Activated CD4-positive, alpha-beta T cell treated with anti-CD3 and anti-CD28 coated beads, Interleukin-2, amount 50 U/mL, for 24 hours (primary cell): ENCODE results near the gene ASTN2.

Experiments
- DNase-seq, 2 donors: peaks; one replicate each; pipeline ENCODE4 v3.0.0-alpha.2; 2020; ENCODE audit warnings: low read depth in 1 of 2, low spot score in 1 of 2

Gene ASTN2

DNA sequence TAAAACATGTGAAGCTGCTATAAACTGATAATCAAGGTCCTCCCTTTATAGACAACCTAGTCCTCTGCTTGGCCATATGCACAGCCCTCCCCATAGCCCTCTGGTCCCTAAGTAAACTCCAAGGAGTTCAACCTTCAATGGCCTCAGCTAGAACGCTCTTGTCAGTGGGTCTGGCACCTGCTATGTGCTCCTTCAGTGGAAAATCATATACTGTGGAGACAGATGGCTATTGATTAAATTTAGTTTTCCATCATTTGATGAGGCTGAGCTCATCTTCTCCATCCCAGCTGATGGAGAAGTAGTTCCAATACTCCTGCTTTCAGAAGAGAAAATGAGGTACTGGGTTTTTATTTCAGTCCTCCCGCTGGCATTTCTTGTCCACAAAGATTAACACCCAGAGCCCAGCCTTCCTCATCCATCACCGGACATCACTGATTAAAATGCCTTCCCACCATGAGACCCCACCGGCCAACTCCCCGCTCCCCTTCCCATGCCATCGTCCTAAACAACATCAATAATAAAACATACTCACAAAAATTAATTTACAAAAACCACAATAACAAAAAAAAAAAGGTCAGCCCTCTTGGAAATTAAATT lies 593.1 kb downstream of the ASTN2 start:
- DNase-seq: no peak

DNA sequence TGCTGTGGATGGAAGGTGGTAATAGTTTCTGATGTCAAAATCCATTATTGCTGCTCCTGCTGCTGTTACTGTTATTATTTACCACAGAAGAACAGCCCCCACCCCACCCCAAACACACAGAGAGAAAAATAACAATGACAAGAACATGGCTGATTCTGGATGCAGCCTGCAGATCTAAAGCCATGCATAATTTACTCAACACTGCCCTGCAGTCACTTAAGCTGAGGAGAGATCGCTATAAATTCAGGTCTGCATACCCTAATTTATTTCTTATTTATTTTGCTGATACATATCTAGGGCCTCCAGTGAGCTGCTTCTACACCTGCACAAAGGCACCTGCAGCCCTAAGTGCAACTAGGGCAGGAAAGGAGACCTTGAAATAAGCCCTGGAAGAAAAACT lies 595.7 kb downstream of the ASTN2 start:
- DNase-seq: no peak

DNA sequence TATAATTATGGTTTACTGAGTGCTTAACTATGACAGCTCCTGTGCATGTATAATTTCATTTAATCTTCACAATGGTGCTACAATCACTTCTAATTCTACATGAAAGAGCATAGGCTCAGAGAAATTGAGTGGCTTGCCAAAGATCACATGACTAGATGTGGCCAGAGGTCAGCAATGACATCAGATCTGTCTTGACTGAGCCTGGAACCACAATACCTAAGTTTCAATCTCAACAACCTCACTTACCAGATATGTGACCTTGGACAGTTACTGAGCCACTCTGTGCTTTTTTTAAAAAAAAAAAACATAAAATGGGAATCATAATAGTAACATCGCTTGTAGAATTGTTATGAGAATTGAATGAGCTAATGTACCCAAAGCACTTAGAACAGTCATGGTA lies 597.1 kb downstream of the ASTN2 start:
- no peak for DNase-seq

DNA sequence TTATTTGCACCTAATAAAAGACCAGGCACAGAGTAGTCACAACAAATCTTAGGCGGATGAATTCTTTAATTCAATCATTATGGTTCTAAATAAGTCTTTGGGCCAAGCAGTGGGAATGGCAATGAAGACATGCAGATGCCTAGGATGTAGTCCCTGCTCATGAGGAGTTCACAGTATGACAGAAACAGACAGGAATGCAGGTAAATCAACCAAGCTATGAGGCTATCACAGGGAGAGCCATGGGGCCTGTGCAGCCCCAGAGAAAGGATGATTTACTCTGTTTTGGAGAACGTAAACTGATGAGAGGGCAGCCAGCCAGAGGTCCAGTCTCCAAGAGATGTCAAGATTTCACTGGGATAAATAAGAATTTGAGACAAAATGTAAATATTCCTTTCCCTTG lies 598.4 kb downstream of the ASTN2 start:
- no peak for DNase-seq

DNA sequence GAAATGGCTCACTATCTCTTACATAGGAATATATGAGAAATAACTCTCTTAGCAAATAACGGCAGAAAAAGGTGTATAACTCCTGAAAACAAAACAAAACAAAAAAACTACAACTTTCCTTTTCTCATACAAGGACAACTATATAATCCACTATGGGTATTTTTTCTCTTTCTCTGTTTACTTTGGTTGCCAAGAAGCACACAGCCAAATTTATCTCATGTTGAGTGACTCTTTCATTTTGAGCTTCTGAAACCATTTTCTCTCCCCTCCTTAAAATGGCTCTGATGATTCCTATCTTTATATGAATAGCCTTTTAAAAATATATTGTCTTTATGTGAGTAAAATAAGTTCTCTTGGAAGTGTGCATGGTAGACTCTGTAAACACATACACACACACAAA lies 599.0 kb downstream of the ASTN2 start:
- DNase-seq: no peak

DNA sequence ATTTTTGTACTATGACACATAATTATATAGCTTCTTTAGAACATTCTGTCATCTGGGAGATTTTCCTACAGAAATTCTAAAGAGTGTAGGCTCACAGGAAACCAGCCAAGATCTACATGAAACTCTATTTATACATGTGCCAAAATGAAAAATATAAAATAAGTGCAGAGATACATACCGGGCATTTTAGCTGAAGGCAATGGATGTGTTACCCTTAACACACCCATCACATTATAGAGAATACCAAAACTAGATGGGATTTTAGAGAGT lies 601.9 kb downstream of the ASTN2 start:
- DNase-seq: no peak

DNA sequence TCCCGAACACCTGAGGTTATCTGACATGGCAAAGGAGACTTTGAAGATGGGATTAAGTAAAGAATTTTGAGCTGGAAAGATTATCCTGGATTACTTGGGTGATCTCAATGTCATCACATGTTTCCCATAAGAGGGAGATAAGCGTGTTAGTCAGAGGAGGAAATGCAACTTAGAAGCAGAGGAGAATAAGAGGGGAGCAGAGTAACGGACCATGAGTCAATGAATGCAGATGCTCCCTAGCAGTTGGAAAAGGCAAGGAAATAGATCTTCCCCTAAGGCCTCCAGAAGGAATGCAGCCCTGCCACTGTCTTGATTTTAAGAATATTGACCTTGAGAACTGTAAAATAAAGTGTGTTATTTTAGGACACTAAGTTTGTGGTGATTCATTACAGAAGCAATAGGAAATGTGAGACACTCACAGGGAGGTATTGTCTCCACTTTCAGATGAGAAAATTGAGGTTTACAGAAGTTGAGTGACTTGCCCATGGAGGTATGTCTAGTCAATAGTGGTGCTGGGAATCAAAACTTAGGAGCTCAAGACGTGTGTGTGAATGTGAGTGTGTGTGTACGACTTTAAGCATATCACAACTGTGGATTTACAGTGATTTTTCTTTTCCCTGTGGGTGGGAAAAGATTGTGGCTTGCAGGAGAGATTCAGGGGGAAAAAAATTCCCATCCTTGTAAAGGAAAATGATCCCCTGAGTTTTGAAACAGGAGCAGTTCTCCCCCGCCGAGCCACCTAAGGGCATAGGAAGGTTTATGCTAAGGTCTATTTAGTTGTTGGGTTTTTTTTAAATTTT lies 602.4 kb downstream of the ASTN2 start:
- DNase-seq: no peak

DNA sequence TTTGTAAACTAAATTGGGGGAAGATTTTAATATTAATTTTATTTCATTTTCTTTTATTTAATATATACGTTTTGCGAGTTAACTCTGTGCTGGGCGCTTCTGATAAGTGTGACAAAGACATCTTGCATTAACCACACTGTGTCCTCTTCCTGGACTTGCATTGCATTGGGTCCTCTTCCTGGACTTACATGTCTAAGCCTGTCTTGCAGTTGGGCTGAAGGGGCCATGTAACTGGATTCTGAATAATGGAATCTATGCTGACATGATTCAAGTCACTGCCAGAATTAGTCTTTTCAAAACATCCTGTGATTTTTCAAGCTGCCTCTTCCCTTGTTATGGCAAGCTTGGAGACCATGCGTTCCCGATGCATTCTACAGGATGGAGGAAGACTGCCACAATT lies 605.2 kb downstream of the ASTN2 start:
- DNase-seq: no peak

DNA sequence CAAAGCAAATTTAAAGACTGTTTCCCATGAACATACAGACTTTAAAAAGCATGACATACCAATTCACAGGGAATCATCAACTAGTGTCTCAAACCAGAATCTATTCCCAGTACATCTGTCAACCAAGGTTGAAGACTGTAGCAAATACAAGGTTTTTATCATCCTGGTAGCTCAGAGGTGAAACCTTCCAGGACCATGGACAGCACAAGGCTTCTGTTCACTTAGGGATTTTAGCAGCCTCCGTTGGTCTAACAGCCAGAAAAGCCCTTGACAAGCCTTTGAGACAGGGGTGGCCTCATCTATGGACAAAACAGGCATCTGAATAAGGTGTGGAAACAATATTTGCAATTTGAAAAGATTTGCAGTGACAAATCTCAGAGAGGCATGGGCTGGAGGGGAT lies 608.8 kb downstream of the ASTN2 start:
- no peak for DNase-seq

DNA sequence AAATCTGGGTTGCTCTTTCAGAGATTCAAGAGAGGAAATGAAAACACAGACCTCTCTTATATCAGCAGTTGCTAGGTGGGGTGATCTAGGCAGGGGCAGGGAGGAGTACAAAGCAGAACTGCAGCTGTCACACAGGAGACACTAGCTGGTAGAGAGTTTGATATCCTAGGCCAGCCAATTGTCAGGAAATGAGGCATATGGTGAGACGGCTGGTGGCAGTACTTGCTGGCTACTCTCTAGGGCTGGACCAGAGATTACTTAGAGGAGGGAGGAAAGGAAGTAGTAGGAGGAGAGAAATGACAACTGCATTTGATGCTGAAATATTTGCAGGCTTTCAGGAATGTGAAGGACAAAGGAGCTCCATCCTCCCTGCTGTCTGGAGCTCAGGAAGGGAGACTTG lies 614.0 kb downstream of the ASTN2 start:
- no peak for DNase-seq

DNA sequence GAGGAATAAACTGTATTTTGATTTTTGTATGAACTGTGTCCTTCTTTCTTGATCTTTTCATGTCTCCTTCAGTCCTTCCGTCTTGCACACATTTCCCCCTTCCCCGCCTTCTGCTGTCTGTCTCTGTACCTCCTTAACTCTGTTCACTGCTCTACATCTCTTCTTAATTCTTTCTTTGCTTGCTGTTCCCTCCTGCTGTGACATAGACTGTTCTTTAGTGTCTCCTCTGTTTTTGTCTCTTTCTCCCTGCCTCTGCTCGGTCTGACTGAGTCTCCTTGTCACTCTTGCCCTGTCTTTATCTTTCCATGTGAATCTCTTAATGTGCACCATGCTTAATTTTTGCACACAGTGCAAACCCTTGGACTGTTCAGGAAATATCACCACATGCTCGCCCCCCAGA lies 614.8 kb downstream of the ASTN2 start:
- no peak for DNase-seq

DNA sequence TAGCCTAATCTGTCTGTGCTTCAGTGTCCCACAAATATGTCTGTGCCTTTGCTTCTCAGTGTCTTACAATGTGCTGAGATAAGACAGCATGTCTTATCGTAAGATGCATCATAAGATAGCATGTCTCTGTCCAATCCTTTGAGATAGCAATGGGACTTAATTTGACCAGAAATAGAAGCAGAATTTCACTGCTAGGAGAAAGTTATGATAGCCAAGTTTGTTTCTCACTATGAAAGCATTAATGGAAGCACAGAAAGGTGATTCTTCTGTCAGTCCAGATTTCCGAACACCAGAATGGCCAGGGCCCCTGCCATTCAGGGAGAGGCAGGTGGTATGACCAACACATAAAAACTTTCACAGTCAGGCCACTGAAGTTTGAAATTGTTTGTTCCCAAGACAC lies 616.3 kb downstream of the ASTN2 start:
- DNase-seq: no peak

DNA sequence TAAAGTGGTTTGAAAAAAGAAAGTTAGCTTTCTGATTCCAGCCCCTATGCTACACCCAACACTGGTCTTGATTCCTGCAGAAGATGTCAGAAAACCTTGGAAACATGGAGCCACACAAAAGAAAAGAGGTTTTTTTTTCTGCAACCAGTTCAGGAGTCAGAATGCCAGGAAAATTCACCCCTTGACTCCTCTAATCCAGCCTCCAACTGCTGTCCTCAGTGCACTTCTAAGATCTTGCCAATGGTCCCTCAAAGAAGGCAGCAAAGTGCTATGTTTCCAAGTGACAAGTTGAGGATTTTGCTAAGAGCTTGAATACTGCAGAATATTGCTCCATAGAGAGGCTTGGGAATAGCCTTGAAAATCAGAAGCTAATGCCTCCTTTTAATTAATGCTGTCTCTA lies 617.6 kb downstream of the ASTN2 start:
- DNase-seq: no peak

DNA sequence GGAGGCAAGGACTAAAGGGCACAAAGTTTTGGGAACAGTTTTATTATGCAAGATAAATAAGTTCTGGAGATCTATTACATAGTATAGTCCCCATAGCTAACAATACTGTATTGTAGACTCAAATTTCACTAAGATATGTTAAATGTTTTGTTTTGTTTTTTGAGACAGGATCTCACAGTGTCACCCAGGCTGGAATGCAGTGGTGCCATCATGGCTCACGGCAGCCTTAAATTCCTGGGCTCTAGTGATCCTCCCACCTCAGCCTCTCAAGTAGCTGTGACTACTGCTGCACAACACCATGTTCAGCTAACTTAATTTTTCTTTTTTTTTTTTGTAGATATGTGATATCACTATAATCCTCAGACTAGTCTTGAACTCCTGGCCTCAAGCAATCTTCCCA lies 618.2 kb downstream of the ASTN2 start:
- no peak for DNase-seq

DNA sequence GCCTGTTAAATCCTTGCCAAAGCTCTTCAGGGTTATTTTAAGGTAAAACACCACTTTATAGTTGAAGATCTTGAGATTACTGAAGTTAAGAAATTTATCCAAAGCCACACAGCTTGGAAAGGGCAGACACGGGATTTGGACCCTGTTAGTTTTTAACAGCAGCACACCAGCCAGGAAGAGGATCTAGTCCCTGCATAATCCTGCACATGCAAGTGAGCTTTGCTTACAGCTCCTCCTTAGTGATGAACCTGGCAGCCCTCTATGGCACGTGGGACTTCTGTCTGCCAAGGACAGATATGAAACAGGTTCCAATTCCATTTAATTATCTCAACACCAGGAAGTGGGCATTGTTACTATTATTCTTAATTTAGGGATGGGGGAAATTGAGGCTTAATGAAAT lies 619.0 kb downstream of the ASTN2 start:
- DNase-seq: no peak

DNA sequence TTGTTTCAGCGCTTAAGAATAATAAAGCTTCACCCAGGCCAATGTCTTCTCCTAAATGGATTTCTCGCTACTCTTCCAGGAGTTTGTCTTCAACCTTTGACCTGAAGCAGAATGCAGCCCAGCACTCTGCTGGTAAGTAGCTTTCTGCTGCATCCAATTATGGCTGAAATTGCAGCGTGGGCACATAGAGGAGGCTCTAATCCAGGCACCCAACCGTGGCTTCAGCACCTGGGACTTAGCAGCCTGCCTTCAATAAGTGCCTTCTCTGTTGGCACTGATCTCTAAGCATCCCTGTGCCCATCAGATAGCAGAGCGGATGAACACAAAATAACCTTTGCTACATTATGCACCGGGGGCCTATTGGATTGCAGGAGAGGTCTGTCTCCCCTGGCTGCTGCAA lies 622.6 kb downstream of the ASTN2 start:
- no peak for DNase-seq

DNA sequence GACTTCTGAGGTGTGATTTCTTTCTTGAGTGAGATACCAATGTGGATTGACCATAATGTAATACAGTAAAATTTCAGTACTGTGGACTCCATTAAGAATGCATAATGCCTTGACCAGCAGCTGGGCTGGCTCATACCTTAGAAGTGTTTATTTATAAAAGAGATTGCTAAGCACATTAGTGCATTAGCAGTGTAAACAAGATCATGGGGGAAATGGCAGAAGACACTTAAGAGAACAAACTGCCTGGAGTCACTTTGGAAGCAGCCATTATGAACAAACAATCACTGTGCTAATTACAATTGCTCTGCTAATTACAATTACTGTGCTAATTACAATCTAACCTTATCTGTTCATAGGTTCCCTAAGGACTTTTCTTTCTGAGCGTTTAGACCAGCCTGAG lies 623.5 kb downstream of the ASTN2 start:
- no peak for DNase-seq

DNA sequence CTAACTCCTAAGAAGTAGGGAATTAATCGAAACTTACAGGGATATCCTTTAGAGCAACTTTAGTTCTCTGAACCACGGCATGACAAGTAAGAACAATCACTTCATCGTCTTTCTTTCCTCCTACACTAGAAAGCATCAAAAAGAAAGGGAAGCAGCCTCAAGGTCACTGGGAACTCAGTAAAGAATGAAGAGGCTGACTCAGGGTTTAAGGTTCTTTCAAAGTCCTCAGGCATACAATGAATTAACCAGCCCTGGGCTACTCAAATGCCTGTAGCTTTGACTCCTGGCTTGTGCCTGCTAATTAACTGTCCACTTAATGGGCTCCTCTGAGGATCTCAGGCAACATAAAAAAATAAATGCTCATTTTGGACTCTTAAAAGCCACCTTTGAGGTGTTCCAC lies 625.8 kb downstream of the ASTN2 start:
- no peak for DNase-seq

DNA sequence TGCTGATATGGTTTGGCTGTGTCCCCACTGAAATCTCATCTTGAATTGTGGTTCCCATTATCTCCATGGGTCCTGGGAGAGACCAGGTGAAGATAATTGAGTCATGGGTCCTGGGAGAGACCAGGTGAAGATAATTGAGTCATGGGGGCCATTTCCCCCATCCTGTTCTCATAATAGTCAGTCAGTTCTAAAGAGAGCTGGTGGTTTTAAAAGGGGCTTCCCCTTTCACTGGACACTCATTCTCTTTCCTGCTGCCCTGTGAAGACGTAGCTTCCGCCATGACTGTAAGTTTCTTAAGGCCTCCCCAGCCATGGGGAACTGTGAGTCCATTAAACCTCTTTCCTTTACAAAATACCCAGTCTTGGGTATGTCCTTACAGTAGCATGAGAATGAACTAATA lies 628.1 kb downstream of the ASTN2 start:
- DNase-seq: no peak

DNA sequence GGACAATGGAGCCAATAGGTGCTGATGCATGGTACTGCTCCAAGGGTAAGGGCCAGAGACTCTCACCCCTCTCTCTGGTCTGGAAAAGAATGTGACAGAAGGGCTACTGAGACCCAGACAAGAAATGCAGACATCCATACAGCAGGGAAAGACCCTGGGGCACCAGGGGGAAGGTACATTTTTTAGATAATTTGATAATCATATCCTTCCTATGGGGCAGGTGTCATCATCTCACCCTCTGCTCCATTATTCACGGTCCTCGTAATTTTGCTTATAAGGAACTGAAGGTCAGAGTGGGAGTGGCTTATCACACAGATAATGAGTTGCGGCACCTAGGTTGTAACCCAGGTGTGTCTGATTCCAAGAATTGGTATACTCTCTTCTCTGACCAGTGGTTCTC lies 637.7 kb downstream of the ASTN2 start:
- no peak for DNase-seq

DNA sequence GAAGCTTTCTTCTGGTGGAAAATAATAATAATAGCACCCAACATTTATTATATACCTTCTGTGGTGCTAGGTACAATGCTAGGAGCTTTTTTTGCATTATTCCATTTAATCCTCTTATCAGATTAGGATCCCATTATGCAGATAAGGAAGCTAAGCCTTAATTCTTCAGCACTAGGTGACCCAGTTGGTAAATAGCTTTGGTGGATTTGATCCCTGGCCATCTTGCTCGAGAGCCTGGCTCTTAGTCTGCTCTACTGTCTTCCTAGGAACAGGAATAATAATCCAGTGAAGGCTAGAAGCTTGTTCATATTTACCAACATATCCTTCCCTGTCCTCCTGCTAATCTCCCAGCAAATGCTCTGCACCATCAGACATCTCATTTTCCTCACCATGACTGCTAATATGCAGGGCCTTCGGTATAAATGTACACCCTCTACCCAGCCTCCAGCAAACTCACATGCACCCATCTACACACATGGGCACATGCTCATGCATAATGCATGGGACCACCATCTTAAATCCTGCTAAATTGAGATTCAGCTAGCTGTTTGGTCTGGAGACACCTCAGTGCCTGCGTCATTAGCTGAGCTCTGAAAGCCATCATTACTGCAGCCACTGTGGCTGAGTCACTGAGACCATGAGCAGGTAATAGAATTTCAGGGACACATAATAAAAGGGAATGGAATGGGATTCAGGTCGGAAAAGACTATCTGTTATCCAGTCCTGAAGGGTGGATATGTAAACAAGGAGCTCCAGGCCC lies 640.3 kb downstream of the ASTN2 start:
- no peak for DNase-seq

DNA sequence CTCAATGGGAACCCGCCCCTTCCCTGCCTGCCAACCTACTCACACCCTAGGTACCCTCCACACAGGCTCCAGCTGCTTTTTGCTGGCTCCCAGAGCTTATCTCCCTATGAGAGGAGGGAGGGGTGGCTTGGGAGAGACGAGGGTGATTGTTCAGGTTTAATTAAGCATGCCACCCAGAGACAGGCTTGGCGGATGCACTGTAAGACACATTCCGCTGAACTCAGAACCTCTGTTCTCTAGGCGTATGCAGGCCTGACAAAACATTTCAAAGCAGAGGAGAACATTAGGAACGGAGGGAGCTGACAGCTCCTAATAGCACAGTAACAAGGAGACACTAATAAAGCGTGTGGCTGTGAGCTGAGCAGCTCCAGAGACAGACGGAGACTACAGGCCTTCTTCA lies 647.6 kb downstream of the ASTN2 start:
- DNase-seq: no peak

DNA sequence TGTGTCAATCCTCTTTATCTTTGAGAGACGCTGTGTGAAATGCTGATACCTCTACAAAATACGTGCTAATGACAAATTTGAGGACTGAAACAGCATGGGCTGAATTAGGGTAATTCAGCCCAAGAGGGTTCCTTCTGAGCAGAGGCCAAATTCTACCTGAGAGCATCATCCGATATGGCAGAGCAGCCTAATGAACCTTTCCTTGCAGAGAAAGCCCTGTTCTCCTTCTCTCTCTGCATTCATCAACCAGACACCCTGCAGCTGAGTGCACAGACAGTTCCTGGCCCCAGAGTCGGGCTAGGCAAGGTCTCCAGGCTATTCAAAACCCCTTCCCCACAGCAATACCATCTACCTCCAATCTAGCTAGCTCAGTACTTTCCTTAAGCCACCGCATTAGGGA lies 649.8 kb downstream of the ASTN2 start:
- DNase-seq: no peak
